BLaER1 (cell line): ENCODE measurements around the gene CT45A1.
"Not testable (repeated sequence)": the region's sequence is repeated elsewhere in the genome, so short reads cannot be mapped to it uniquely, and the experiment has no call there.

Experiments
- H3K27ac ChIP-seq: shearing (Covaris generic); formaldehyde crosslinking; 2 replicates; pipeline ENCODE4 v1.8.1; 2022
- H3K27me3 ChIP-seq: shearing (Covaris generic); formaldehyde crosslinking; 2 replicates; pipeline ENCODE4 v1.8.1; 2022
- H3K36me3 ChIP-seq: shearing (Covaris generic); formaldehyde crosslinking; 2 replicates; pipeline ENCODE4 v1.8.1; 2022
- H3K4me1 ChIP-seq: shearing (Covaris generic); formaldehyde crosslinking; 2 replicates; pipeline ENCODE4 v1.8.1; 2022
- H3K4me2 ChIP-seq: shearing (Covaris generic); formaldehyde crosslinking; 2 replicates; pipeline ENCODE4 v1.8.1; 2022
- H3K4me3 ChIP-seq: shearing (Covaris generic); formaldehyde crosslinking; 2 replicates; pipeline ENCODE4 v1.8.1; 2022
- H3K9ac ChIP-seq: shearing (Covaris generic); formaldehyde crosslinking; 2 replicates; pipeline ENCODE4 v1.8.1; 2022
- H3K9me3 ChIP-seq: shearing (Covaris generic); formaldehyde crosslinking; 2 replicates; pipeline ENCODE4 v1.8.1; 2022
- H4K20me1 ChIP-seq: shearing (Covaris generic); formaldehyde crosslinking; 2 replicates; pipeline ENCODE4 v1.8.1; 2022
- Cebpa-rat ChIP-seq: shearing (Covaris generic); IDR thresholded peaks from 2 replicates; pipeline ENCODE4 v1.8.1; 2022

The CT45A1 gene

DNA sequence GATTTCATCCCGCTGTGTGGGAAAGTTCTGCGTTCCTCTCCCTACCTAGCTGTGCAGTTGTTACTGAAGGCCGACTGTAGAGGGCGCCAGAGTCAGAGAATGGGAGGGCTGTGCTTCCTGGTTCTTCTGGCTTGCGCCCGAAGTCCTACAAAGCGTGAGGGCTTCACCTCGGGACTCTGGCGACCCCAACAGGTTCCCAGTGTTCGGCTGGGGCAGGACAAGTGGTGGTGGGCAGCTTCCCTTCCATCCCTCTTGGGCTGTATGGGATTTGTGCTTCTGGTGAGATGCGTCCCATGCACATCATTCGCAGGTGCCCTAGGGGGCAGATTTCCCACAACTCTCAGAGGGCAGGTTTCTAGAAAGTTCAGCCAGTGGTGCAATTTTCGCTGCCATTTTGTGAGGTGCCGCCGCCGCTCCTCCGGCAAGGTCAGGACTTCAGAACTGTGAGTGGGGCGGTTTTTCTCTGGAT is 27.3 kb downstream of the CT45A1 start:
- H3K9me3 ChIP-seq: no peaks in the 10 kb centered on the region
- peaks cover 40% of the 10 kb centered on the region for H3K27me3 ChIP-seq
- no peak overlapping the region for H3K27ac ChIP-seq
- H3K9ac ChIP-seq: no peak overlapping the region
- H3K4me2 ChIP-seq: no peak overlapping the region
- H3K4me3 ChIP-seq: no peak overlapping the region
- H3K36me3 ChIP-seq: no peaks in the 10 kb centered on the region
- H3K4me1 ChIP-seq: no peaks in the 10 kb centered on the region
- peaks cover 6% of the 10 kb centered on the region; the same call in 1 of the 2 replicates for H4K20me1 ChIP-seq
- no peak for TF ChIP-seq Cebpa-rat

- Histone ChIP-seq H3K4me3 (no peak overlapping the region), H3K27ac (no peak overlapping the region), H3K9me3 (no peaks in the 10 kb centered on the region), H3K9ac (no peak overlapping the region), H3K4me2 (no peak overlapping the region), H4K20me1 (peaks cover 6% of the 10 kb centered on the region; the same call in 1 of the 2 replicates), H3K36me3 (no peaks in the 10 kb centered on the region), H3K4me1 (no peaks in the 10 kb centered on the region), H3K27me3 (peaks cover 40% of the 10 kb centered on the region)
- no peak for TF ChIP-seq Cebpa-rat
Measured at GRCh38 chrX:135741192-135741715, 27.8 kb downstream of the CT45A1 start.

GRCh38 chrX:135744739-135745138 is 31.3 kb downstream of the CT45A1 start:
- H3K9ac ChIP-seq, H3K27ac ChIP-seq, H4K20me1 ChIP-seq, H3K4me2 ChIP-seq, H3K36me3 ChIP-seq, H3K4me3 ChIP-seq, H3K9me3 ChIP-seq, H3K4me1 ChIP-seq: not testable (repeated sequence)
- H3K27me3 ChIP-seq: peaks cover 52% of the 10 kb centered on the region

DNA sequence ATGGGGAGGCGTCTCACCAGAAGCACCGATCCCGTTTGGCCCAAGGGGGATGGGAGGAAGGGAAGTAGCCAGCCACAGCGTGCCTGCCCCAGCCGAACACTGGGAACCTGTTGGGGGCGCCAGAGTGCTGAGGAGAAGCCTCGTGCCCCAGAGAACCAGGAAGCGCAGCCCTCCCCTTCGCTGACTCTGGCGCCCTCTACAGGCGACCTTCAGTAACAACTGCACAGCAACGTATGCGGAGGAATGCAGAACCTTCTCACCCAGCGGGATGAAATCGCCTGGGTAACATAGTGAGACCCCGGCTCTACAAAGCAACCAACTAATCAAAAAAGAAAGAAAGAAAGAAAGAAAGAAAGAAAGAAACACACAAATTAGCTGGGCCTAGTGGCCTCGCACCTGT is 54.7 kb downstream of the CT45A1 start, which contains the start of gene CT45A3:
CT45A3 (minus strand) TSS at position 101 of the 400 bp plus-strand sequence. CDS start 3,747 bp downstream, outside the sequence.
- not testable (repeated sequence) for H3K9me3 ChIP-seq, H3K4me3 ChIP-seq, H3K27me3 ChIP-seq, H3K36me3 ChIP-seq, H4K20me1 ChIP-seq, H3K4me2 ChIP-seq, H3K27ac ChIP-seq, H3K9ac ChIP-seq, H3K4me1 ChIP-seq
